Measurements from ENCODE around the gene FOXI3. TPM values are rescaled to one million over a fixed set of nuclear protein-coding genes. Genes with fewer than 3 reads are reported as not detected.

FOXI3 gene
- total RNA-seq, 3 donors from 2014 or later (not counting 1 experiment from before 2014, with no cell fraction given), result not detected

- DNase-seq (no peak), ATAC-seq (no peak)
- no peaks in the 10 kb centered on the region for H3K36me3 ChIP-seq (ENCODE audit: control insufficient read depth, insufficient read depth, low read length)
- H3K27ac ChIP-seq (ENCODE audit: low read length), result no peak overlapping the region
- H3K27me3 ChIP-seq (ENCODE audit: control insufficient read depth, insufficient read depth, low read length), result peaks cover 13% of the 10 kb centered on the region
- H3K4me1 ChIP-seq (ENCODE audit: control insufficient read depth, insufficient read depth, low read length), result peaks cover 9% of the 10 kb centered on the region
- peaks cover 5 to 10% of the 10 kb centered on the region in 2 donors for H3K4me1 Mint-ChIP-seq
- no peak for TF ChIP-seq CTCF (IDR thresholded peaks at IDR 0.05)
- intact Hi-C loops (cut with micrococcal nuclease), result no loop called here
- no peak overlapping the region for H3K4me3 ChIP-seq (ENCODE audit: low read length)
- H3K27me3 Mint-ChIP-seq (ENCODE audit: low read depth in 2 of 2), result peaks cover 33 to 45% of the 10 kb centered on the region in 2 donors
- H3K4me3 Mint-ChIP-seq, result no peak overlapping the region
- no peaks in the 10 kb centered on the region for H3K9me3 ChIP-seq (ENCODE audit: control insufficient read depth, insufficient read depth, low read length)
- no peaks in the 10 kb centered on the region for H3K36me3 Mint-ChIP-seq
- H3K9me3 Mint-ChIP-seq, result no peaks in the 10 kb centered on the region
- 82% methylated on average over 8 of the region's 8 CpGs for WGBS (ENCODE audit: insufficient coverage)
- H3K27ac Mint-ChIP-seq, result no peak overlapping the region
Measured at GRCh38 chr2:88448248-88448647, 4.2 kb downstream of the FOXI3 start.

- Histone ChIP-seq H3K27ac (ENCODE audit: low read length) (no peak overlapping the region), H3K36me3 (ENCODE audit: control insufficient read depth, insufficient read depth, low read length) (no peaks in the 10 kb centered on the region), H3K4me3 (ENCODE audit: low read length) (no peak overlapping the region), H3K4me1 (ENCODE audit: control insufficient read depth, insufficient read depth, low read length) (no peaks in the 10 kb centered on the region), H3K27me3 (ENCODE audit: control insufficient read depth, insufficient read depth, low read length) (peaks cover 2% of the 10 kb centered on the region), H3K9me3 (ENCODE audit: control insufficient read depth, insufficient read depth, low read length) (no peaks in the 10 kb centered on the region)
- TF ChIP-seq CTCF (IDR thresholded peaks at IDR 0.05), result no peak
- H3K9me3 Mint-ChIP-seq, result no peaks in the 10 kb centered on the region
- no peak overlapping the region for H3K27ac Mint-ChIP-seq
- no peaks in the 10 kb centered on the region for H3K4me1 Mint-ChIP-seq
- no peak for ATAC-seq
- H3K36me3 Mint-ChIP-seq, result no peaks in the 10 kb centered on the region
- no peak overlapping the region for H3K4me3 Mint-ChIP-seq
- intact Hi-C loops (cut with micrococcal nuclease), result no loop called here
- H3K27me3 Mint-ChIP-seq (ENCODE audit: low read depth in 2 of 2), result peaks cover 23 to 38% of the 10 kb centered on the region in 2 donors
- WGBS (ENCODE audit: insufficient coverage), result 72% methylated on average over 3 of the region's 4 CpGs
- DNase-seq, result no peak
Measured at GRCh38 chr2:88443353-88443938, 9.0 kb downstream of the FOXI3 start.

GRCh38 chr2:88442473-88442872, 10.0 kb downstream of the FOXI3 start:
- Histone ChIP-seq H3K36me3 (ENCODE audit: control insufficient read depth, insufficient read depth, low read length) (no peaks in the 10 kb centered on the region), H3K9me3 (ENCODE audit: control insufficient read depth, insufficient read depth, low read length) (no peaks in the 10 kb centered on the region), H3K4me3 (ENCODE audit: low read length) (no peak overlapping the region), H3K4me1 (ENCODE audit: control insufficient read depth, insufficient read depth, low read length) (no peaks in the 10 kb centered on the region), H3K27ac (ENCODE audit: low read length) (no peak overlapping the region), H3K27me3 (ENCODE audit: control insufficient read depth, insufficient read depth, low read length) (peaks cover 2% of the 10 kb centered on the region)
- peaks cover 15 to 28% of the 10 kb centered on the region in 2 donors for H3K27me3 Mint-ChIP-seq (ENCODE audit: low read depth in 2 of 2)
- H3K9me3 Mint-ChIP-seq, result no peaks in the 10 kb centered on the region
- TF ChIP-seq CTCF (IDR thresholded peaks at IDR 0.05), result no peak
- H3K4me3 Mint-ChIP-seq, result no peak overlapping the region
- H3K4me1 Mint-ChIP-seq, result no peaks in the 10 kb centered on the region
- 70% methylated on average over 4 of the region's 4 CpGs for WGBS (ENCODE audit: insufficient coverage)
- DNase-seq (no peak), ATAC-seq (no peak)
- H3K36me3 Mint-ChIP-seq, result no peaks in the 10 kb centered on the region
- H3K27ac Mint-ChIP-seq, result no peak overlapping the region
- intact Hi-C loops (cut with micrococcal nuclease), result no loop called here

GRCh38 chr2:88442061-88442460, 10.4 kb downstream of the FOXI3 start:
- Mint-ChIP-seq H3K27me3 (ENCODE audit: low read depth in 2 of 2) (peaks cover 18 to 25% of the 10 kb centered on the region in 2 donors), H3K36me3 (no peaks in the 10 kb centered on the region)
- intact Hi-C loops (cut with micrococcal nuclease), result no loop called here

More at GRCh38 chr2:88442061-88442460, 10.4 kb downstream of the FOXI3 start:
- Histone ChIP-seq H3K27me3 (ENCODE audit: control insufficient read depth, insufficient read depth, low read length) (peaks cover under 1% of the 10 kb centered on the region), H3K4me3 (ENCODE audit: low read length) (no peak overlapping the region), H3K36me3 (ENCODE audit: control insufficient read depth, insufficient read depth, low read length) (no peaks in the 10 kb centered on the region), H3K27ac (ENCODE audit: low read length) (no peak overlapping the region), H3K4me1 (ENCODE audit: control insufficient read depth, insufficient read depth, low read length) (no peaks in the 10 kb centered on the region), H3K9me3 (ENCODE audit: control insufficient read depth, insufficient read depth, low read length) (no peaks in the 10 kb centered on the region)
- Mint-ChIP-seq H3K4me1 (no peaks in the 10 kb centered on the region), H3K4me3 (no peak overlapping the region), H3K27ac (no peak overlapping the region), H3K9me3 (no peaks in the 10 kb centered on the region)
- TF ChIP-seq CTCF (IDR thresholded peaks at IDR 0.05), result no peak
- DNase-seq (no peak), ATAC-seq (no peak)
- 83% methylated on average over 5 of the region's 5 CpGs for WGBS (ENCODE audit: insufficient coverage)
